CD4-positive, alpha-beta T cell treated with Interleukin-12 subunit alpha and Interleukin-12 subunit beta, for 1 hour (primary cell): ENCODE data around the gene ANKRD6.

Source experiments
- DNase-seq: peaks from one replicate; pipeline ENCODE4 v3.0.0-alpha.2; 2020

Gene ANKRD6

DNA sequence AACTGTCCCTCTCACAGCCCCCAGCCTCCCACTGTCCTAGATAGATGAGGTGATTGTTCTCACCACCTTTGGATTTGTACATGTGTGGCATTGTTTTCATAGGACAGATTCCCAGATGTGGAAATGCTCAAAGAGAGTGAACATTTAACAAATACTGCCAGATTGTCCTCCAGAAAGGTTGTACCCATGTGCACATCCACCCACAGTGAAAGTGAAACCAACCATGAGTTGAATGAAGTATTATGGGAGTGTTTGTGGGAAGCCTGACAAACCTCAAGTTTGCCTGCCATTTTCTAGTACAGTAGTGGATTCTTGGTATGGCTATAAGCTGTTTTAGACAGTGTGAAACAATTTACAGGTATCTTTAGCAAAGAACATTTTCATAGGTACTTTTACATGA lies 42.7 kb downstream of the ANKRD6 start:
- DNase-seq, result peak; percentile 29

DNA sequence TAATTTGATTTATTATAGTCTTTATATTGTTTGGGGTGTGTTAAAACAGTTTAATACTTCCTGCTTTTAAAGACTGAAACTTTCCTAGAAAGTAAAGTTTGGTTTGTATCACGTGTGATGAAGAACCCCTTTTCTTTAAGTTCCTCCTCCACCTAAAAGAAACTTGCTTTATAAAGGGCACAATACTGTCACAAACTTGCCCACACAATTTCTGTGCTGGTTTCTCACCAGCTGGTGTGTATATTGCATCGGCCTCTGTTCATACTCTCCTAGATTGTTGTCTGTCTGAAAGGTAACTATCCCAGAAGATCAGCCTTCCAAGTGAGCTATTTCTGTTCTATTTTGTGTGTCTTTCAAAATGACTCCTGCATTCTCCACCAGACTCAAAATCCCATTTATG lies 46.9 kb downstream of the ANKRD6 start:
- DNase-seq, result no peak

DNA sequence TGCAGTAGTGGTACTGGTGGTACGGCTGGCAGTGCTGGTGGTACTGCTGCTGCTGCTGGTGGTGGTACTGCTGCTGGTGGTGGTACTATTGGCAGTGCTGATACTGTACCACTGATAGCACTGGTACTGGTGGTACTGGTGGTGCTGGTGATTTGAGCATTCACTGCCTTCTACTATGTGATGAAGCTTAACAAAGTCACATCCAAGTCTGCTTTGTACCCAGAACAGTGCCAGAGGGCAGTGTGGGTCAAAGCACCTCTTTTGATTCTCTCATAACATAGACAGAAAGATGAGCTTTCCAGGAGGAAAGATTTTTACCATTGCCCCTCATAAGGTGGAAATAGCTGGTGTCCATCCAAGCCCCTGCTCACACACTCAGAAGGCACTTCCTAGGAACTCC lies 48.7 kb downstream of the ANKRD6 start:
- no peak for DNase-seq

DNA sequence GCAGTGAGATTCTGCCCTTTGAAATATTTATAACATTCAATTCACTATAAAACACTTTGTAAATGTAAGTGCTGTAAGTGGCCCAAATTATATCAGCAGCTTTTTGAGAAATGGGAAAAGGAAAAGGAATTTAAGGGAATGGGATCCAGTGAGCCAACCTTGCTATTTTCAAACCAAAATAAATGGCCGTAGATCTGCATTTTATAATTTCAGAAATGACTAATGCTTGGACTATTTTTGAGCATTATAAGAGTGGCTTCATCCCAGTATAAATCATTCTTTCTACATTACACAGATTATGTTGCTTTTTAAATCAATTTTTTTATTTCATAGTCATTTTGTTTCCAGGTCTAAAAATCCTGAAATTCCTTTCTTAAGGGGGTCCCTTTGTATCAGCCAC lies 49.2 kb downstream of the ANKRD6 start:
- no peak for DNase-seq

DNA sequence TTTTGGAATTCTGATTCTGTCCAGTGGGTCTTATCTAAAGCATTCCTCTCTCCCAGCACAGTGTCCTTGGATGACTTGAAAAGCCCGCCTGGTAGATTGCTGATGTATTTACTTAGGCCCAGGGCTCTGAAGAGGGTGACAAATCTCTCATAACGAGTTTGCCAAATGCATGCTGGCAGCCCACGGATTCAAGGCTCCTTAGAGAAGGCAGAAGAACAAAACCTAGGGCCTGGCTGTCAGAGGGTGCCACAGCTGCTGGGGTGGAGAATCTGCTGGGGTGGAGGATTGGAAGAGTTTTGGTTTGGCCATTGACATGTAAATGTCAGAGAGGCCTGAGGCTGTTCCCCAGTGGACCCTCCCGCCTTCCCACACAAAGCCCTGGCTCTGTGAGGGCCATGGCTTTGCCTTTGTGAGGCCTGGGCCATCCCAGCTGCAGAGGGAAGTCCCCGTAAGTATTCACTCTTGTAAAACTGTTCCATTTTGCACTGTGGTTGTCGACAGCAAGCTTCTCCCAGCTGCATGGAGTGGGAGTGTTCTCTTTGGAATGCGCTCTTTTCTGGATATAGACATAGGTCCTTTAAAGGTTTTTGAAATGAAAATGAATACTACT lies 50.3 kb downstream of the ANKRD6 start:
- no peak for DNase-seq

DNA sequence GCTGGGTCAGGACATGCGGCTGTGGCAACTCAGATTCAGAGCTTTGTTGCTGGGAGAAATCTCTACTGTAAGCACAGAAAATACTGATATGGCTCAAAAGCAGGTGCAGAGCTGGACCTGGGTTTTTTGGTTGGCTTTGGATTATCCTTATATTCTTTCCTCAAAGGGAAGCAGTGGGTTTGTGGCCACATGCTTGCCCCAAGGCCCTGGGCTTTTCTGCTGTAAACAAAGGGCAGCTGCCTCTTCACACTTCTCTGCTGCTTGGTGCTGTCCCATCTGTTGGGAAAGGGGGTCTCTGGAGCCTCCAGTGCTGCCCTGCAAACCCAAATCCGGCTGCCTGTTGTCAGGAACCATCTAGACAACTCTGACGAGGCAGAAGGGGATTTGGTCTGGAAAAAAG lies 52.4 kb downstream of the ANKRD6 start:
- DNase-seq, result no peak

DNA sequence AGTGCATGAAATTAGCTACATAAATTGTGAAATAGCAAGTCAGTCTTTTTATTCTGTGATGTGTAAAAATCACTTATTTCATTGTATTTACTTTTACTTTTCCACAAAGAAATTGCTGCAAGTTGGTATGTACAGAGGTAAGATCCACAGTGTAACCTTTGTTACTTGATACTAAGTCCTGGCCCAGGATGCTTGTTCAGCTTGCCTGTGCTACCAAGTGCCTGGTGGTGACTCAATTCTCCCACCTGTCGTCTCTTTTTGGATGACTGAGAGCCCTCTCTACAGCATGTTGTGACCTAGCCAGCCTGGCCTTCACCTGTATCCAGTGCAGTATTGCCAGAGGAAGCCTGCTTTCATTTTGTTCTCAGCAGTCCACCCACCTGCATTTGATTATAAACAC lies 54.9 kb downstream of the ANKRD6 start:
- DNase-seq, result no peak

DNA sequence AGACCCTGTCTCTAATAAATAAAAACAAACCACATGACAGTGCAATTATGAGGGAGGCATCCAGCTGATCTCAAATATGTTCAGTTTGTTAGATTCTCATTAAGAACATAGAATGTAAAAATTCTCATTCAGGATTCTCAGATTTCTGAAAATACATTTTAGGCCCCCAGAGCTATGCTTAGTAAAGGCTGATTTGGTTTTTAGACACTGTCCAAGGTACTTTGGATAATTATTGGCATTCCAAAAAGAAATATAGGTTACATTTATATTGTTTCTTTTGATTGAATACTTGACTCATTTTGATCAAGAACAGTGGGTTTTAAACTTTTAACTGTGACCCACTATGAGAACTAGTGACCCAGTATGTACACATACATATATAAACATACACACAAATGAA lies 55.5 kb downstream of the ANKRD6 start:
- no peak for DNase-seq

DNA sequence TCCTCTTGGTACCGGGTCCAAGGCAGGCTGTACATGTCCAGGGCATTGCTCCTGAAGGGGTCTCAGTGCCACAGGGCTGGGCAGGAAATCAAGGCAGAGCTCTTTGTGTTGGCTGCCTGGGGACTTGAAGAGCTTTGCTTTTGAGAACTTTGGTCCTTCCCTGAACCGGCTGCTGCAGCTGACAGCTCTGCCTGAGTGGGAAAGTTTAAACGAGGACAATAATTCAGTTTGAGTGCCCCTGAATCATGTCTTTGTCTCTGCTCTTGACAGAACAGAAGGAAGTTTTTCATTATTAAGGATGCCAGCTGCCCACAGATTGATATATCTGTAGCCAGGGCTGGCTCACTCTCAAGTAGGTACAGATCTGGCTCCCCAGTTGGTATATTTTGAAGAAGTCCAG lies 56.1 kb downstream of the ANKRD6 start:
- DNase-seq, result no peak

DNA sequence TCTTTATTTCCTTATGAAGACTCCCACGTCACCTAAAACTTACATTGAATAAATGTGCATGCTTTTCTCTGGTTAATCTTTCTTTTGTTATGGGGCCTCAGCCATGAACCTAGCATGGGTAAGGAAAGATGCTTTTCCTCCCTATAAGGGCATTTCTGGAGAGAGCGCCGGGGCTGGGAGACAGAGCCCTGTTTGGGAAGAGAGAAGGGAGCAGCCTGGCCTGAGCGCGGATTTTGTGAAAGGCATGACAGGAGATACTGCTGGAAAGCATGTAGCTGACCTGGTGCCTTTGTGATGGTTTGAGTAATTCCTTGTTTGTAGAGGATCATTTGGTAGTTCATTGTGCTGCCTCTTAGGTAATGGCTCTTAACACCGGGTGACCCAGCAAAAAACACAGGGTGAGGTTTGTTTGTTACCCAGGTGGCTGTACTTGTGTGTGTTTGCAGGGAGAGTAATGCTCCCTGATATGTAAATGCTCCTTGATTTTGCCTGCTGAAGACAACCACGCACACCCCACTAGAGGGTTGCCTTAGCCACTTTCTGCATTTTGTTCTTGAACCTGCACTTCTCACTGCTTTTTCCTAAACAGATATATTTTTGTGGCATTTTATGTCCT lies 59.2 kb downstream of the ANKRD6 start:
- DNase-seq, result no peak

DNA sequence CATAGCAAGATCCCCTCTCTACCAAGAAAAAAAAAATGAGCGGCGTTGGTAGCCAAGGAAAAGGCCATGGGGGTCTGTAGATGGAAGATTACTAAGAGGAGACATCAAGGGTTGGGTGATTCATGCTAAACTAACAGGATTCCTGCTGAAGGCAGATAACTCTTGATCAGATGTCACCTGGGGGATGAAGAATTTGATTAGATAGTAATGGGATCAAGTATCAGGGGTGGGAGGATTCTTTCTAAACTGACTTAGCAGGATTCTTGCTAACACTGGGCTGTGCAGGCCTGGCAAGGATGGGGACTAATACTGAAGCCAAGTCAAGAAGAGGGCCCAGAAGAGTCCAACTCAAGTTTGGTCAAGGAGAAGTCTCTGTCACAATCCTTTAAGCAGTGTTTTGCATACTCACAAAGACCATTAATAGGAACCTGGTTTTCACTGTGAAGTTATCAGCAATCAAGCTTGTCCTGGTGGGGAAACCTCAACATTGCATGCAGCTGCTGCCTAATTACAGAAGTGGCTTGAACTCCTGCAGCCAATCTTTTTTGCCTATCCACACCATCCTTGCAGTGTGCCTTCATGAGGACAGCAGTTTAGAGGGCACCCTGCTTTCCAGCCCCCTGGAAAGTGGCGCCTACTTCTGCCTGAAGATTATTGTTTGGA lies 61.3 kb downstream of the ANKRD6 start:
- no peak for DNase-seq

DNA sequence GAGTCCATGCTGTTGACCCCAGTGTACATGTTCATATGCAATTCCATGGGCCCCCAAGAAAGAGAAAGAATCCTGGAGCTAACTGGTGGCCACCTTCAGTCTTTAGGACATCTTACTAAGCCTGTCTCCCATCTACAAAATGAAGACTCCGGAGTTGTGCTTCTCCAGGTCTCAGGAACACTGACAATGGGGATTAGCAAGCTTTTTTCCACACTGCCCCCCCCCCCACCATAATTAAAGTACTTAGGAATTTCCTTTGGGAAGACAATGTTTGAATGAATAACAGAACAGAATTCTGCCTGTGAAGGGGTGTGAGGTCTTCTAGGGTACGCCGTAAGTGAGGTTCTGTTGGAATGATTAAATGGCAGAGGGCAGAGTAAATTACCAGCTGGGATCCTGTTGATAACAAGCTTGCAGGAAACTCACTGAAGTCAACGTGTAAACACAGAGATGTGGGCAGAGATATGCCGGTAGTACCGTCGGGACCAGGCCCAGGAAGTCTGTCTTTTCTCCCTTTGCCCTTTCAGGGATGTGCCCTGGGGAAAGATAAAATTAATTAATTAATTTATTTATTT lies 63.1 kb downstream of the ANKRD6 start:
- no peak for DNase-seq

DNA sequence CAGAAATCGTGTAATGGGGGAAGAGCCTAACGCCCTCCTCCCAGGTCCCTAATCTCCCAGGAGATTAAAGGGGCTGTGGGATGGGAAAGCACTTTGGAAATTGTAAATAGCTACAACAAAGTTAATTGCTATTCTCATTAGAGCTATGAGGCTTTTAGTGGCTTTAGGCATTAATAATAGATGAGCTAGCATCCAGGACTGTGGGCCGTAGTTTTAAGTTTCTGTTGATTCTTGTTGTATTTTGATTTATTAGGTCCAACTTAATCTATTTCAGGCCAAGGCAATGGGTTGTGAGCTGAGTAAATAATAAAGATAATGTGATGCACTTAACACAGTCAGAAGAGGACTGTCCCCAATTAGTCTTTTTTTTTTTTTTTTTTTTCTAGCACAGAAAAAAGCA lies 67.7 kb downstream of the ANKRD6 start:
- no peak for DNase-seq

DNA sequence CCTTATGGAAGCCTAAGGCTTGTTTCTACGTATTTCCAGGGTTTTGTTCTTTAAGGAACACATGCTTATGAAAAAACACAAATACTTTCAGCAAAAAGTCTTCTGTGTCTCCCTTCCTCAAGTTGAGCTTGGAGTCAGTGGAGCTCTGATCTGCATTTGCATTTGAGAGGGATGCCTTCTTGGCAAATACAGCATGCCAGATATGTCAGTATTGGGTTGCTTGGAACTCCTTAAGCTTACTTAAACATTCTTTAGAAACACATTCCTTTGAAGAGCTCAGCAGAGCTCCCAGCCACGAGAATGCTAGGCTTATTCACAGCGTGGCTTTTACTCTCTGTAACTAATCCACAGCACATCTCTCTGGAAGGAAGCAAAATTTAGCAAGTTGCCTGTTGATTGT lies 68.3 kb downstream of the ANKRD6 start:
- no peak for DNase-seq

DNA sequence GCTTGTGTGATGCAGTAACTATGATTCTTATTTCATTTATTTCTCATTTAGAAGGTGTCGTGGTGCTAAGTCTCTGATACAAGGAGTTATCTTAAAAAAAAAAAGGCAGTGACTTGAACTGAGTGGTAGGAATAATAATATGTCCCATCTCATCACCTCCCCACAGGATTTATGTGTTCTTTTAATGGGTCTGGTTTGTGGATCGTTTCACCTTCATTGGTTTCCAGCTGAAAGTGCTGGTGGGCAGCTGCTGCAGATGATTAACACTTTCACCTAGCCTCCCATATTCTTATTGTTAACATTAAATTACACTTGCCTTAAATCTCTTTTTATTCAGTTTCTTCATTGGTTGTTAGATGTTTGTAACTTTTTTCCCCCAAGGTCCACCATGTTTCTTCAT lies 68.8 kb downstream of the ANKRD6 start:
- DNase-seq, result no peak

DNA sequence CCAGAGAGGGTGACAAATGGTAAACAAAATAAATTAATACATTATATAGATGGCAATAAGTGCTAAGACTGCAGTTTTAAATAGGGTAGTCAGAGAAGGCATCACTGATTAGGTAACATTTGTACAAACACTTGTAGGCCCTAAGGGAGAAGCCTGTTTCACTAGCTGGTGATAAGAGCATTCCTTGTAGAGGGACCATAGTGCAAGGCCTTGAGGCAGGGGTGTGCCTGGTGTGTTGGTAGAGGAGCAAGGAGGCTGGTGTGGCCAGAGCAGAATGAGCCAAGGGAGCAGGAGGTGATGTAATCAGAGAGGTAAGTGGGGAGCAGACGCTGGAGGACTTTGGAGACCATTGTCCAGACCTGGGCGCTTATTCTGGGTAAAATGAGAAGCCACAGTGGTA lies 70.7 kb downstream of the ANKRD6 start:
- DNase-seq, result no peak

DNA sequence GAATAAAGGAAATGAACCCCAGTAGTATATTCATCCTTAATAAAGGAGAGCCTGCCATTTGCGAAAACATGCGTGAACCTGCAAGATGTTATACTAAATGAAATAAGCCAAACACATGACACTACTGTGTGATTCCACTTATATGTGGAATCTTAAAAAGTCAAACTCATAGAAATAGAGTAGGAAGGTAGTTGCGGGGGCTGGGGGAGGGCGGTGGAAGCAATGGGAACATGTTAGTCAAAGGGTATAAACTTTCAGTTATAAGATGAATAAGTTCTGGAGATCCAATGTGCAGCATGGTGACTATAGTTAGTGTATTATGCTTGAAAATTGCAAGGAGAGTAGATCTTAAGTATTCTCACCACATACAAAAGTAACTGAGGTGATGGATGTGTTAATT lies 72.9 kb downstream of the ANKRD6 start:
- DNase-seq, result no peak

DNA sequence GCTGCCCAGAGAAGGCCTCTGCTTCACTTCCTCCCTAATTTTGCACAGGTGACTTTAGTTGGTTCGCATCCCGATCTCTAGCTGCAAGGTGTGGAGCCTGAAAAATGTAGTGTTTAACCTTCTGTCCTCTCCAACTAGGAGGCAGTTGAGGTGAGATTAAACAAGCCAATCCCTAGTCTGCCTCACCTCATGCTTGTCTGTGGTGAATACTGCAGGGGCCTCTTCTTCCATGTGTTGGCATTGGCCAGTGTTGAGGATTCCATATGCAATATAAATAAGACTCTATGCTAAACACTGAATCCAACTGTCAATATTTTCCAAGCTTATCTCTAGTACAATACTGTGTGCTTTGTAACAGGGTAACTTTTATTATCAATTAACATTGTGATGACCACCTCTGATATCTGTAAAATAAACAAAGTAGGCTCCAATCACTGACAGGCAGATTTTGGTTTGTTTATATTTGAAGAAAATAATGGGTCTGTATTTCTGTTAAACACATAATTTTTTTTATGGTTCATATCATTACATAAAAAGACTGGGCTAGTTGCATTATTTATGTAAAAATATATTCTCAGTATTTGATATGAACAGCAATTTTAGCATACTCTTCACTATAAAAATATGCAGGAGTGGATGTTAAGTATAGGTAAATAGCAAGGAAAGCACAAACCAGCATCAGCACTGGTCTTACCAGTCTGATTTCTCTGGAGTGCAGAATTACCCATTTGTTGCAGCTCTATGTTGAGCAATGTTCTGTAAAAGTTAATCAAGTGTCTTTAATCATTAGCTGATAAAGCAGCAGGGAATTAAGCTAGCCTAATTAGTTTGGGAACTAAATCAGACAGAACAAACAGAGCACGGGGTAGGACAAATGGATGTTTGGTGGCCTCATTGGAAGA lies 74.0 kb downstream of the ANKRD6 start:
- DNase-seq, result no peak

DNA sequence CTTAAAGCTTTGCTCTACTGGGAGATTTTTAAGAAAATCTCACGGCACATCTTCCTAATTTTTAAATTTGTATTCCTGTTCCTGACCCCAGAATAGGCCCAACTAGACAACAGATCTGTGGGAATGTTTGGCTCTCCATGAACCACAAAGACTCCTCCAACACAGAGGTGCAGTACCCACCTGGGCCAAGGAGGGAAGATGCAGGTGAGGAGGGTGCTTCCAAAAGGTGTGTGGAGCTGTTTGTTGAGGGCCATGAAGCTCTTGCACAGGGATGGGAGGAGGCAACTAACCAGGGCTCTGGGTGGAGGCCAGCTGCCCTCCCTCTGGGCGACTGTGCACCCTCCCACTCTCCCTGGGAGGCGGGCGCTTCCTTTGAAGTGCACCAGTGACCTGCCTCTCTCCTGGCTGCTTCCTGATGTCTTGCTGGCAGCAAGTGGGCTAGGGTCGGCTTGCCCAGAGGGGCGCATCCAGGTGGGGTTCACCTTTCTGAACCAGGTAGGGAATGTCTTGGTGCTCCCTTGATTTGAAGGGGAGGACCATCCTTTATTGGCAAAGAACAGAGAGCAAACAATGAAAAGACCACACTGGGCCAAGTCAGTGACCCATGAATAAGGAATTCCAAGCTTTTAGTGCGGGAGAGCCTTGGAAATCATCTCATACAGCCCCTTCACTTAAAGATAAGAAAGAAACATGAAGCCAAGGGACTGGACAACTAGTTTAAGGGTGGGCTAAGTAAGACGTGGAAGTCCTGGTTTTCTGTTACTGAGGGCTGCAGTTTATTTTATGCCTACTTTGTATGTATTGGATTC lies 76.0 kb downstream of the ANKRD6 start:
- DNase-seq, result no peak

DNA sequence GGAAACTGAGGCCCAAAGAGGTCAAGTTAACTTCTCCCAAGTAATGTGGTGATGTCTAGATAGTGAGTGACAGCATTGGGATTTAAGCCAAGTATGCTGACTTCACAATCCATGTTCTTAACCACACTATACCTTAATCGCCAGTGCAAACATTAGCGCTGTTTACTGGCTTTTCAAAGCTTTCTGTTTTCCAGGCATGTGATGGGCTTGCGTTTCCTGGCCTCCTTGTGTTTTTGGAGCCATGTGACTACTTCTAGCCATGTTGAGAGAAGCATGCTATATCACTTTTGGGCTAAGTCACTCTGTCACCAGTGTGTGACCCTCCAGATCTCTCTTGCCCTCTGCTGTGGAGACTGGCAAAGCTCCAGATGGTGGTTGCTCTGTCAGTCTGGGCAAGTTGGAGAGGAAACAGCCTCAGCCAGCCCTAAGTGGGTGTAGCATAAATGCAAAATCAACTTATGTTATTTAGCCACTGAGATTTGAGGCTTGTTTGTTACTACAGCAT lies 76.9 kb downstream of the ANKRD6 start:
- DNase-seq, result no peak

DNA sequence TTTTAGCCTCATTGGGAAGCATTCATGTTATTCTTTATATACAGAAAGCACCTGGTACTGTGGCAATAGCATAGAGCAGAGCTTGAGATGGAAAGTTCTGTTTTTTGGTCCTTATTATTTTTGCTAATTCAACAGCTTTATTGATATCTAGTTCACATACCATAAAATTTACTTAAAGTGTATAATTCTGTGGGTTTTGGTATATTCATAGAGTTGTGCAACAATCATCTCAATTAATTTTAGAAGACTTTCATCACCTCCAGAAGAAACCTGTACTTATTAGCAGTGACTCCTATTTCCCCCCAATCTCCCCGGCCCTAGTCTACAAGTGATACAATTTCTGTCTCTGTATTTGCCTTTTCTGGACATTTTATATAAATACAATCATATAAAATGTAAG lies 77.4 kb downstream of the ANKRD6 start:
- no peak for DNase-seq

DNA sequence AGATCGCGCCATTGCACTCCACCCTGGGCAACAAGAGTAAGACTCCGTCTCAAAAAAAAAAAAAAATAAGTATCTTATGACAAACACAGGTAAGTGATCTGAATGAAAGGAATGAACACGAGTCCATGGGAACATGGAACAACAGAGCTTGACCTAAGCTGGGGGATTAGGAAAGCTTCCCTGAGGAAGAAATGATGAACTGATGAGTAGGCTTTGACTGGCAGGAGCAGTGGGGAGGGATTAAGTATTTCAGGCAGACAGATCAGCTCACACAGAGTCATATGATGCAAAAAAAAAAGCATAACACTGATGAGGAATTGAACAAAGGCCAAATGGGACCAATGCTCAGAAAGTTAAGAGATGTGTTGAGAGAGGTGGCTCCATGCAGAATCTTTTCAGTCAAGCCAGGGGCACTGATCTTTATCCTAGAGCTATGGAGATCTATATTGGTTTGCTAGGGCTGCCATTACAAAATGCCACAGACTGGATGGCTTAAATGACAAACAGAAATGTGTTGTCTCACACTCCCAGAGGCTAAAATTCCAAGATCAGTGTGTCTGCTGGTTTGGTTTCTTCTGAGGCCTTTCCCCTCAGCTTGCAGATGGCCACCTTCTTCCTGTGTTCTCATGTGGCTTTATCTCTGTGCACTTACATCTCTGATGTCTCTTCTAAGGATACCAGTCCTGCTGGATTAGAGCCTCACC lies 85.6 kb downstream of the ANKRD6 start:
- DNase-seq, result no peak
